ENCODE results near the gene KDM2B.

DNA sequence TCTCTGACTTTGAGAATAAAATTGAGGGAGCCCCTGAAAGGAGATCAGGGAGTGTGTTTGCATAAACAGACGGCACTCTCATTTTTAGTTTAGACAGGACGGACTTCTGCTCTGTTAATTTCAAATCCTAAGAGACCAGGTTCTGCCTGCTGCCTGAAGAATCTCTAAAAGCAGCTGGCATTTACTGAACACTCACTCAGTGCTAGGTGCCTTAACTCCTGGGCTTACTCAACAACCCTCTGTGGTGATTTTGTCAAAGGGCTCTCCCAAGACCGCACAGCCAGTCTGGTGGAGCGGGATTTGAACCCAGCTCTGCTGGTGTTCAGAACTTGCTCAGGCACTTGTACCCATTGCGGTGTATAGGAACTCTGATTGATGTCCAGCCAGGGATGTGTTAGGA is 47.7 kb upstream of the KDM2B start:
- no peak for TF ChIP-seq POLR2A (IDR thresholded peaks at IDR 0.05; ENCODE audit: low read length)
- TF ChIP-seq GATA1 (IDR thresholded peaks at IDR 0.05; ENCODE audit: low read depth, low read length): no peak
